Ishikawa (cell line): ENCODE data around the gene CDC25C.

Experiments
- CEBPB ChIP-seq: IDR thresholded peaks from 2 replicates; pipeline ENCODE4 v1.6.1; 2012
- CREB1 ChIP-seq: IDR thresholded peaks from 2 replicates; pipeline ENCODE4 v1.6.1; 2012; ENCODE audit warnings: low read depth
- EGR1 ChIP-seq: IDR thresholded peaks from 2 replicates; pipeline ENCODE4 v1.6.1; 2012
- EP300 ChIP-seq: IDR thresholded peaks from 2 replicates; pipeline ENCODE4 v1.6.1; 2012; ENCODE audit warnings: borderline replicate concordance
- FOXM1 ChIP-seq: IDR thresholded peaks from 2 replicates; pipeline ENCODE4 v1.6.1; 2012; ENCODE audit warnings: low read depth, borderline replicate concordance
- NFIC ChIP-seq: IDR thresholded peaks from 2 replicates; pipeline ENCODE4 v1.6.1; 2012
- RAD21 ChIP-seq: IDR thresholded peaks from 2 replicates; pipeline ENCODE4 v1.6.1; 2012; ENCODE audit warnings: low read depth
- REST ChIP-seq: IDR thresholded peaks from 2 replicates; pipeline ENCODE4 v1.6.1; 2012; ENCODE audit warnings: low read depth, mild to moderate bottlenecking
- TAF1 ChIP-seq: IDR thresholded peaks from 2 replicates; pipeline ENCODE4 v1.6.1; 2012; ENCODE audit warnings: low read depth, mild to moderate bottlenecking
- TCF12 ChIP-seq: IDR thresholded peaks from 2 replicates; pipeline ENCODE4 v1.6.1; 2012; ENCODE audit warnings: low read depth
- TEAD4 ChIP-seq: IDR thresholded peaks from 2 replicates; pipeline ENCODE4 v1.6.1; 2012
- YY1 ChIP-seq: IDR thresholded peaks from 2 replicates; pipeline ENCODE4 v1.6.1; 2012; ENCODE audit warnings: low read depth
- ZBTB7A ChIP-seq: IDR thresholded peaks from 2 replicates; pipeline ENCODE4 v1.6.1; 2012; ENCODE audit warnings: low read depth
- TF ChIP-seq, protein P1 (sequence below): IDR thresholded peaks from 2 replicates; pipeline ENCODE4 v1.6.1; 2012
- TF ChIP-seq, protein P2 (sequence below): IDR thresholded peaks from 2 replicates; pipeline ENCODE4 v1.6.1; 2012

Gene CDC25C

DNA sequence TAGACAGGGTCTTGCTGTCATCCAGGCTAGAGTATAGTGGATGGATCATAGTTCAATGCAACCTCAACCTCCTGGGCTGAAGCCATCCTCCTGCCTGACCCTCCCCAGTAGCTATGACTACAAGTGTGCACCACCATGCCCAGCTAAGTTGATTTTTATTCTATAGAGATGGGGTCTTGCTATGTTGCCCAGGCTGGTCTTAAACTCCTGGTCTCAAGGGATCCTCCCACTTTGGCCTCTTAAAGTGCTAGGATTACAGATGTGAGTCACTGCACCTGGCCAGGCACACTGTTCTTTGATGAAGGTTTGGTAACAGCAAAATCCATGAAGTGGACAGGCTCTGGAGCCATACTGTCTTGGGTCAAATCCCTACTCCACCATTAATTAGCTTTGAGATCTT, 50.7 kb downstream of the CDC25C start:
- TF ChIP-seq TEAD4: no peak
- TF ChIP-seq EP300: no peak
- no peak for TF ChIP-seq EGR1
- TF ChIP-seq REST: no peak
- no peak for TF ChIP-seq TAF1
- no peak for TF ChIP-seq CEBPB
- no peak for TF ChIP-seq CREB1
- TF ChIP-seq YY1: no peak
- TF ChIP-seq, protein P1, sequence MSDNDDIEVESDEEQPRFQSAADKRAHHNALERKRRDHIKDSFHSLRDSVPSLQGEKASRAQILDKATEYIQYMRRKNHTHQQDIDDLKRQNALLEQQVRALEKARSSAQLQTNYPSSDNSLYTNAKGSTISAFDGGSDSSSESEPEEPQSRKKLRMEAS: no peak
- TF ChIP-seq NFIC: no peak

- TF ChIP-seq TEAD4: no peak
- TF ChIP-seq, protein P2, sequence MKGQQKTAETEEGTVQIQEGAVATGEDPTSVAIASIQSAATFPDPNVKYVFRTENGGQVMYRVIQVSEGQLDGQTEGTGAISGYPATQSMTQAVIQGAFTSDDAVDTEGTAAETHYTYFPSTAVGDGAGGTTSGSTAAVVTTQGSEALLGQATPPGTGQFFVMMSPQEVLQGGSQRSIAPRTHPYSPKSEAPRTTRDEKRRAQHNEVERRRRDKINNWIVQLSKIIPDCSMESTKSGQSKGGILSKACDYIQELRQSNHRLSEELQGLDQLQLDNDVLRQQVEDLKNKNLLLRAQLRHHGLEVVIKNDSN: no peak
- no peak for TF ChIP-seq REST
- TF ChIP-seq YY1: no peak
- no peak for TF ChIP-seq EP300
Observed at GRCh38 chr5:138276402-138277054, 55.1 kb downstream of the CDC25C start.

GRCh38 chr5:138275895-138276294, 55.7 kb downstream of the CDC25C start:
- TF ChIP-seq YY1: no peak
- TF ChIP-seq, protein P1: no peak
- no peak for TF ChIP-seq TCF12
- no peak for TF ChIP-seq REST
- TF ChIP-seq ZBTB7A: no peak
- no peak for TF ChIP-seq RAD21
- no peak for TF ChIP-seq CEBPB
- TF ChIP-seq TEAD4: no peak
- no peak for TF ChIP-seq EGR1
- TF ChIP-seq FOXM1: no peak
- no peak for TF ChIP-seq NFIC

DNA sequence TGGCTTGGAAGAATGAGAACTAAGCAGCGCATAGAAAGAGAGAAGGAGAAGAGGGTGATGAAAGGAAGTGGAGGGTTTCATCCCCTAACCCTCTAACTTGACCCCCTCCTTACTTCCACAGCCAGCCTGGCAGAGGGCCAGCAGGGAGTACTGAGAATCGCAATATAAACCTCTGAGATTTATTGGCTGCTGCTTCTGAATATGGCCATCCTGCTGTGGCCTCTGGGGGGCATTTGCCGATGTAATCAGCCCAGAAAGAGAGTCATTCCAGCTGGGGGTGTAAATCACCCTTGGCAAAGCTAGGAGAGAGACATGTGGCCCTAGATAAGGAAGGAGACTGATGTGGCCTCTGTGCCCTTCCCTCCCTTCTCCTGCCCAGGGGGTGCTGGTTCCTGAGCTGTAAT, 56.2 kb downstream of the CDC25C start:
- TF ChIP-seq REST: no peak
- TF ChIP-seq NFIC: peak; percentile 53; the same call in 1 of the 2 replicates
- TF ChIP-seq RAD21: no peak
